ENCODE results near the gene SEC62. TPM values are rescaled to one million over a fixed set of nuclear protein-coding genes. Genes with fewer than 3 reads are reported as not detected.
A peak's percentile ranks its signal among the peaks of the same experiment; 100 is the strongest.

Gene SEC62
- 10 to 100 TPM; 27.3 to 49.0 TPM for total RNA-seq

- Histone ChIP-seq H3K27ac (peak within 1 kb of the TSS; percentile 78), H3K4me3 (peak within 1 kb of the TSS; percentile 84), H3K9me3 (no peaks in the 10 kb centered on the region), H3K27me3 (replicated peaks; ENCODE audit: insufficient read depth) (no peaks in the 10 kb centered on the region), H3K4me1 (ENCODE audit: control insufficient read depth in 1 of 2, low read depth in 2 of 2) (peaks cover 19 to 34% of the 10 kb centered on the region in 2 donors), H3K36me3 (no peaks in the 10 kb centered on the region)
- DNase-seq (ENCODE audit: low spot score) (peak; percentile 61), ATAC-seq (ENCODE audit: insufficient number of reproducible peaks, low FRiP score, low read depth) (peak; percentile 92)
- TF ChIP-seq CTCF (IDR thresholded peaks at IDR 0.05) = peak; percentile 21
Measured at GRCh38 chr3:169966428-169966950, at the start of gene SEC62. SEC62 (plus strand) TSS chr3:169966807; CDS start chr3:169966823, 16 bp downstream.

- no peak for DNase-seq (ENCODE audit: low spot score)
- ATAC-seq (ENCODE audit: insufficient number of reproducible peaks, low FRiP score, low read depth) = no peak
Measured at GRCh38 chr3:169923189-169923588, 43.4 kb upstream of the SEC62 start.

GRCh38 chr3:169923831-169924230, 42.8 kb upstream of the SEC62 start:
- DNase-seq (ENCODE audit: low spot score) = no peak
- H3K4me3 ChIP-seq = no peak overlapping the region
- H3K36me3 ChIP-seq = no peaks in the 10 kb centered on the region
- no peak overlapping the region for H3K27ac ChIP-seq
- no peaks in the 10 kb centered on the region for H3K9me3 ChIP-seq
- no peak for TF ChIP-seq CTCF (IDR thresholded peaks at IDR 0.05)
- ATAC-seq (ENCODE audit: insufficient number of reproducible peaks, low FRiP score, low read depth) = no peak
- H3K27me3 ChIP-seq (replicated peaks; ENCODE audit: insufficient read depth) = no peaks in the 10 kb centered on the region
- no peaks in the 10 kb centered on the region for H3K4me1 ChIP-seq (ENCODE audit: control insufficient read depth in 1 of 2, low read depth in 2 of 2)

More at GRCh38 chr3:169923189-169923588, 43.4 kb upstream of the SEC62 start:
- Histone ChIP-seq H3K27me3 (replicated peaks; ENCODE audit: insufficient read depth) (no peaks in the 10 kb centered on the region), H3K27ac (no peak overlapping the region), H3K36me3 (no peaks in the 10 kb centered on the region), H3K4me3 (no peak overlapping the region), H3K4me1 (ENCODE audit: control insufficient read depth in 1 of 2, low read depth in 2 of 2) (no peaks in the 10 kb centered on the region), H3K9me3 (no peaks in the 10 kb centered on the region)
- no peak for TF ChIP-seq CTCF (IDR thresholded peaks at IDR 0.05)

GRCh38 chr3:169929830-169930519, 36.6 kb upstream of the SEC62 start:
- DNase-seq (ENCODE audit: low spot score) (no peak), ATAC-seq (ENCODE audit: insufficient number of reproducible peaks, low FRiP score, low read depth) (no peak)
- Histone ChIP-seq H3K4me3 (no peak overlapping the region), H3K4me1 (ENCODE audit: control insufficient read depth in 1 of 2, low read depth in 2 of 2) (no peaks in the 10 kb centered on the region), H3K9me3 (no peaks in the 10 kb centered on the region), H3K36me3 (no peaks in the 10 kb centered on the region), H3K27ac (no peak overlapping the region), H3K27me3 (replicated peaks; ENCODE audit: insufficient read depth) (no peaks in the 10 kb centered on the region)
- TF ChIP-seq CTCF (IDR thresholded peaks at IDR 0.05) = no peak

- Histone ChIP-seq H3K27ac (no peak overlapping the region), H3K9me3 (no peaks in the 10 kb centered on the region), H3K36me3 (no peaks in the 10 kb centered on the region), H3K4me3 (no peak overlapping the region), H3K4me1 (ENCODE audit: control insufficient read depth in 1 of 2, low read depth in 2 of 2) (no peaks in the 10 kb centered on the region), H3K27me3 (replicated peaks; ENCODE audit: insufficient read depth) (no peaks in the 10 kb centered on the region)
- ATAC-seq (ENCODE audit: insufficient number of reproducible peaks, low FRiP score, low read depth) (no peak), DNase-seq (ENCODE audit: low spot score) (no peak)
- TF ChIP-seq CTCF (IDR thresholded peaks at IDR 0.05) = no peak
Measured at GRCh38 chr3:169930843-169931242, 35.8 kb upstream of the SEC62 start.
